GM18499 (cell line): ENCODE results near the gene HDAC6.
"Not testable (repeated sequence)": the region's sequence is repeated elsewhere in the genome, so short reads cannot be mapped to it uniquely, and the experiment has no call there.

Experiments used
- ATAC-seq: cut with Tn5 transposase; IDR thresholded peaks from one replicate; pipeline ENCODE4 v1.9.1; 2021; ENCODE audit warnings: moderate number of reproducible peaks; ENCODE audit not compliant: insufficient read depth, unreplicated experiment

HDAC6 gene

GRCh38 chrX:48818866-48819265, 17.0 kb downstream of the HDAC6 start:
- ATAC-seq: no peak

GRCh38 chrX:48819394-48819793, 17.5 kb downstream of the HDAC6 start:
- not testable (repeated sequence) for ATAC-seq

GRCh38 chrX:48823053-48823452, 21.2 kb downstream of the HDAC6 start:
- ATAC-seq: no peak

- no peak for ATAC-seq
Measured at GRCh38 chrX:48824066-48824465, 22.2 kb downstream of the HDAC6 start.

- no peak for ATAC-seq
Measured at GRCh38 chrX:48826135-48826875, 24.4 kb downstream of the HDAC6 start, which contains the start of gene ERAS. TSS of gene ERAS (plus strand) at chrX:48826513. CDS start at chrX:48829124, 2,611 bp downstream.

- ATAC-seq: no peak
Measured at GRCh38 chrX:48826876-48827653, 25.2 kb downstream of the HDAC6 start.

- no peak for ATAC-seq
Measured at GRCh38 chrX:48827654-48827968, 25.7 kb downstream of the HDAC6 start.

- ATAC-seq: no peak
Measured at GRCh38 chrX:48829016-48829735, 27.3 kb downstream of the HDAC6 start.

- ATAC-seq: no peak
Measured at GRCh38 chrX:48831136-48831908, 29.5 kb downstream of the HDAC6 start.

- ATAC-seq: no peak
Measured at GRCh38 chrX:48831909-48832291, 30.0 kb downstream of the HDAC6 start.

GRCh38 chrX:48833542-48834138, 31.8 kb downstream of the HDAC6 start:
- ATAC-seq: no peak

- ATAC-seq: no peak
Measured at GRCh38 chrX:48834383-48834709, 32.5 kb downstream of the HDAC6 start.

- ATAC-seq: no peak
Measured at GRCh38 chrX:48835524-48836329, 33.9 kb downstream of the HDAC6 start, which contains the start of gene PCSK1N. TSS of gene PCSK1N (minus strand) at chrX:48835610. CDS start at chrX:48835532, 78 bp downstream.

- ATAC-seq: no peak
Measured at GRCh38 chrX:48839686-48840085, 37.8 kb downstream of the HDAC6 start.

GRCh38 chrX:48848847-48849246, 47.0 kb downstream of the HDAC6 start:
- ATAC-seq: no peak

GRCh38 chrX:48852857-48853256, 51.0 kb downstream of the HDAC6 start:
- ATAC-seq: no peak

- ATAC-seq: not testable (repeated sequence)
Measured at GRCh38 chrX:48853494-48853893, 51.6 kb downstream of the HDAC6 start.

GRCh38 chrX:48854121-48854804, 52.4 kb downstream of the HDAC6 start:
- not testable (repeated sequence) for ATAC-seq

GRCh38 chrX:48854898-48855297, 53.0 kb downstream of the HDAC6 start:
- no peak for ATAC-seq
